ENCODE data around the gene DIRAS1.

DIRAS1 gene, protein sequence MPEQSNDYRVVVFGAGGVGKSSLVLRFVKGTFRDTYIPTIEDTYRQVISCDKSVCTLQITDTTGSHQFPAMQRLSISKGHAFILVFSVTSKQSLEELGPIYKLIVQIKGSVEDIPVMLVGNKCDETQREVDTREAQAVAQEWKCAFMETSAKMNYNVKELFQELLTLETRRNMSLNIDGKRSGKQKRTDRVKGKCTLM

DNA sequence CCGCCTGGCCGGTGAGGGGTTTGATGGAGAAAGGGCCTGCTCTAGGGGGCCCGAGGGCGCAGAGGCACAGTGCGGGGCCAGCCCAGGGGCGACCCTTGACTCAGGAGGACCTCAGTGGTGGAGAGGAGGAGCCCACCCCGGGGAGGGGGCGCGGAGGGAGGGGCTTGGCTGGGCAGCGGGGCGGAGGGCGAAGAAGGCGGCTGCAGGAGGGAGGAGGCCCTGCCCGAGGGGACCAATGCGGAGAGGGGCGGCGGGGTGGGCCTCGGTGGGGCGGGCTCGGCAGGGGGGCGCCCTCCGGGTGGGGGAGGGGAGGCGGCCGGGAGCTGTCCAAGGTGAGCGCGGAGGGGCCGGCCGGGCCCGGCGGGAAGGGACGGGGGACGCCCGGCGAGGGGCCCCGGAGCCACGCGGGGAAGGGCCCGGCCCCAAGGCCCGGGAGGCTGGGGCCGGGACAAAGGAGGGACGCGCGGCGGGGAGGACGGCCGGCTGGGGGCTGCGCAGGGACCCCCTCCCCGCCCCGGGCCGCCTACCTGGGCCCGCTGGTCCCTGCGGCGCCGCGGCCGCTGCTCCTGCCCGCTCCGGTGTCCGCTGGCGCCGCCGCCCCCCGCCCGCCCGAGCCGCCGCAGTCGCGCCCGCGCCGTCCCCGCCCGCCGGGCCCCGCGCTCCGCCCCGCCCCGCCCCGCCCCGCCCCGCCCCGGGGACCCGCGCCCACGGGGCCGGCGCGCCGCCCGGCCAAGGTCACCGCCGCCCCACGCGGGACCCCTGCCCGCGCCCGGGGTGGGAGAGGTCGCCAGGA lies at the start of gene DIRAS1:
Gene DIRAS1, minus strand, starts transcription at position 596 of the 793 bp plus-strand sequence. CDS start 3,566 bp downstream, outside the sequence.
- Histone ChIP-seq H3K27me3 (ENCODE audit: low read length) (no peaks in the 10 kb centered on the region), H3K27ac (ENCODE audit: low read depth, low read length) (no peak within 1 kb of the TSS), H3K79me2 (ENCODE audit: insufficient read depth, low read length) (no peaks in the 10 kb centered on the region), H3F3A (ENCODE audit: insufficient read depth) (no peaks in the 10 kb centered on the region), H3K9me3 (ENCODE audit: insufficient read depth, low read length) (no peaks in the 10 kb centered on the region), H3K9me2 (replicated peaks; ENCODE audit: insufficient read depth, low read length) (no peaks in the 10 kb centered on the region), H3K4me2 (ENCODE audit: low read depth, low read length, poor library complexity, severe bottlenecking) (no peak within 1 kb of the TSS), H3K36me3 (ENCODE audit: low read length) (no peaks in the 10 kb centered on the region), H3K4me3 (ENCODE audit: insufficient read depth, low read length, poor library complexity, severe bottlenecking) (no peak within 1 kb of the TSS), H2AFZ (ENCODE audit: low read depth, low read length, severe bottlenecking) (no peak within 1 kb of the TSS), H3K9ac (ENCODE audit: low read length) (no peak within 1 kb of the TSS), H4K20me1 (ENCODE audit: low read depth, low read length) (no peaks in the 10 kb centered on the region)
- TF ChIP-seq EZH2phosphoT487 (conservative IDR thresholded peaks at IDR 0.05; ENCODE audit: low read length) (no peak), CTCF (IDR thresholded peaks at IDR 0.05; ENCODE audit: insufficient read depth, low read length, poor library complexity, severe bottlenecking) (no peak)

GRCh38 chr19:2770055-2771013 lies 49.2 kb upstream of the DIRAS1 start:
- Histone ChIP-seq H3F3A (ENCODE audit: insufficient read depth) (no peaks in the 10 kb centered on the region), H3K4me2 (ENCODE audit: low read depth, low read length, poor library complexity, severe bottlenecking) (no peak overlapping the region), H3K4me3 (ENCODE audit: insufficient read depth, low read length, poor library complexity, severe bottlenecking) (no peak overlapping the region), H3K36me3 (ENCODE audit: low read length) (no peaks in the 10 kb centered on the region), H3K9me2 (replicated peaks; ENCODE audit: insufficient read depth, low read length) (no peaks in the 10 kb centered on the region), H3K9ac (ENCODE audit: low read length) (no peak overlapping the region), H3K9me3 (ENCODE audit: insufficient read depth, low read length) (no peaks in the 10 kb centered on the region), H3K27me3 (ENCODE audit: low read length) (no peaks in the 10 kb centered on the region), H3K27ac (ENCODE audit: low read depth, low read length) (no peak overlapping the region), H2AFZ (ENCODE audit: low read depth, low read length, severe bottlenecking) (no peak overlapping the region), H4K20me1 (ENCODE audit: low read depth, low read length) (no peaks in the 10 kb centered on the region; the same call in 1 of the 2 replicates), H3K79me2 (ENCODE audit: insufficient read depth, low read length) (peaks cover 51% of the 10 kb centered on the region)
- TF ChIP-seq EZH2phosphoT487 (conservative IDR thresholded peaks at IDR 0.05; ENCODE audit: low read length) (no peak), CTCF (IDR thresholded peaks at IDR 0.05; ENCODE audit: insufficient read depth, low read length, poor library complexity, severe bottlenecking) (no peak)

DNA sequence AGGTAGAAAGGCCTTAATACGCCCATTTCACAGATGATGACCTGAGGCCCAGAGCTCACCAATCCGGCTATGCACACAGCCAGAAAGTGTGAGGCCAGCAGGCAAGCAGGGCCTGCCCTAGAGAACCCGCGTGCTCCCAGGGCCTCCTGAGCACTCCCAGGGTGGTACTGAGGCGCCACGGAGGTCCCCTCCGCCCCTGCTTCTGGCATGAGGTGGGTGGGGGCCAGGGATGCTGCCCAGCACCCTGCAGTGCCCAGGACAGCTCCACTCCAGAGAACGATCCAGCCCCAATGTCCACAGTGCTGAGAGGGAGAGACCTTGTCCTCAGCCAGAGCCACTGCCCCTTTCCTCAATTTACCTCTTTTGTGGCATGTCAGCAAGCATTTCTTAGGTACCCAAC lies 48.0 kb upstream of the DIRAS1 start:
- no peaks in the 10 kb centered on the region; the same call in 1 of the 2 replicates for H4K20me1 ChIP-seq (ENCODE audit: low read depth, low read length)

More for the DNA sequence above, 48.0 kb upstream of the DIRAS1 start:
- Histone ChIP-seq H3K79me2 (ENCODE audit: insufficient read depth, low read length) (peaks cover 40% of the 10 kb centered on the region), H2AFZ (ENCODE audit: low read depth, low read length, severe bottlenecking) (no peak overlapping the region), H3K9me2 (replicated peaks; ENCODE audit: insufficient read depth, low read length) (no peaks in the 10 kb centered on the region), H3K9ac (ENCODE audit: low read length) (no peak overlapping the region), H3K27ac (ENCODE audit: low read depth, low read length) (no peak overlapping the region), H3K36me3 (ENCODE audit: low read length) (no peaks in the 10 kb centered on the region), H3F3A (ENCODE audit: insufficient read depth) (no peaks in the 10 kb centered on the region), H3K9me3 (ENCODE audit: insufficient read depth, low read length) (no peaks in the 10 kb centered on the region), H3K27me3 (ENCODE audit: low read length) (no peaks in the 10 kb centered on the region), H3K4me2 (ENCODE audit: low read depth, low read length, poor library complexity, severe bottlenecking) (no peak overlapping the region), H3K4me3 (ENCODE audit: insufficient read depth, low read length, poor library complexity, severe bottlenecking) (no peak overlapping the region)
- TF ChIP-seq EZH2phosphoT487 (conservative IDR thresholded peaks at IDR 0.05; ENCODE audit: low read length) (no peak), CTCF (IDR thresholded peaks at IDR 0.05; ENCODE audit: insufficient read depth, low read length, poor library complexity, severe bottlenecking) (no peak)
